ENCODE results near the gene RAI14. TPM values are rescaled to one million over a fixed set of nuclear protein-coding genes. Genes with fewer than 3 reads are reported as not detected.

Gene RAI14
- total RNA-seq, 2 donors from 2014 or later: 70.7 to 80.1 TPM

DNA sequence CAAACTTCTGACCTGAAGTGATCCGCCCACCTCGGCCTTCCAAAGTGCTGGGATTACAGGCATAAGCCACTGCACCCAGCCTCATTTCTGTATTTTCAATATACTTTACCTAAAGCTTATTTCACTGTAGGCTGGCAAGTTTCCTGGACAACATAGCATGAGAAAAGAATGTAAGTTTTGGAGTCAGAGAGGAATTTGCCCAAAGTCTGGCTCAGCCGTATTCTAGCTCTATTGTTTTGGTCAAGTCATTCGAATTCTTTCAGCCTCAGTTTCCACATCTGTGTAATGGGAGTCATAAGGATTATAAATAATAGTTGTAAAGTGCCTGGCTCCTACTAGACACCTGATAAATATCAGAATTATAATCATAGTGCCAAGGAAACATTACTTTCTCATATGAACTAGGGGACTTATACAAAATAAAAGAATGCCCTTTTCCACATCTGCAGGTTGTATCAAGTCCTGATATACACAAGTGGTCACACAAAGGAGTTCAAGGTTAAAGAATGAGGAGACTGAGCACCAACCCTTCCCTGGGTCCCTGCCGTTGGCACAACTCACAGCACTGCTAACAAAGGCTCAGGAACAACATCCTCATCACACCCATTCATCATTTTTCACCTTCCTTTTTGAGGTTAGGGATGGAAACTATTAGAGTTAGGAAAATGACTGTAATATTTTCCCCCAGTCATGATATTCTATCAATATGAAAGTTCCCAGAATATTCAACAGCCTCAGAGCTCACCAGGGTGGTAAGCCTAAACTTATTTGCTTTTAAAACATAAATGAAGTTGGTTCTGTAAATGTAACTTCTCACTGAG, 34.6 kb upstream of the RAI14 start:
- no peak overlapping the region for H3K4me3 ChIP-seq
- TF ChIP-seq, protein P1, sequence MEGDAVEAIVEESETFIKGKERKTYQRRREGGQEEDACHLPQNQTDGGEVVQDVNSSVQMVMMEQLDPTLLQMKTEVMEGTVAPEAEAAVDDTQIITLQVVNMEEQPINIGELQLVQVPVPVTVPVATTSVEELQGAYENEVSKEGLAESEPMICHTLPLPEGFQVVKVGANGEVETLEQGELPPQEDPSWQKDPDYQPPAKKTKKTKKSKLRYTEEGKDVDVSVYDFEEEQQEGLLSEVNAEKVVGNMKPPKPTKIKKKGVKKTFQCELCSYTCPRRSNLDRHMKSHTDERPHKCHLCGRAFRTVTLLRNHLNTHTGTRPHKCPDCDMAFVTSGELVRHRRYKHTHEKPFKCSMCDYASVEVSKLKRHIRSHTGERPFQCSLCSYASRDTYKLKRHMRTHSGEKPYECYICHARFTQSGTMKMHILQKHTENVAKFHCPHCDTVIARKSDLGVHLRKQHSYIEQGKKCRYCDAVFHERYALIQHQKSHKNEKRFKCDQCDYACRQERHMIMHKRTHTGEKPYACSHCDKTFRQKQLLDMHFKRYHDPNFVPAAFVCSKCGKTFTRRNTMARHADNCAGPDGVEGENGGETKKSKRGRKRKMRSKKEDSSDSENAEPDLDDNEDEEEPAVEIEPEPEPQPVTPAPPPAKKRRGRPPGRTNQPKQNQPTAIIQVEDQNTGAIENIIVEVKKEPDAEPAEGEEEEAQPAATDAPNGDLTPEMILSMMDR (IDR thresholded peaks at IDR 0.05): no peak
- H3K9me3 ChIP-seq: no peaks in the 10 kb centered on the region
- peaks cover 0 to 14% of the 10 kb centered on the region in 2 donors for H3K4me1 ChIP-seq (ENCODE audit: control insufficient read depth in 1 of 2, low read depth in 2 of 2)
- no peak for DNase-seq (ENCODE audit: low spot score)
- H3K27ac ChIP-seq: peak overlapping the region; percentile 24 to 43
- H3K27me3 ChIP-seq (replicated peaks; ENCODE audit: insufficient read depth): no peaks in the 10 kb centered on the region
- no peaks in the 10 kb centered on the region for H3K36me3 ChIP-seq
- ATAC-seq (ENCODE audit: insufficient number of reproducible peaks, low FRiP score, low read depth): no peak

DNA sequence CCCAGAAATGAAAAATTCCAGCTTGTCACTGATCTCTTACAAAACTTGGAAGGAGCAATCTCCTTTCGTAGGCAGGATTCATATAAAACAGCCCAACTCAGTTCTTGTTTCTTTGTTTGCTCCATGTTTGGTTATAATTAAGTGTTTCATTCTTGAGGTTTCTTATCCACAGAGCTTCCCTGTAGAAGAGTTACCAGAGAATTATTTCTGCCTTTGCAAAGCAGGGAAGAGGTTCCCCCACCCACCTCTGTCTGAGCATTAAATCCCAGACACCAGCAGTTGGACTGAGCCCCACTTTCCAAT, 34.1 kb upstream of the RAI14 start:
- no peaks in the 10 kb centered on the region for H3K27me3 ChIP-seq (replicated peaks; ENCODE audit: insufficient read depth)
- H3K36me3 ChIP-seq: no peaks in the 10 kb centered on the region
- no peaks in the 10 kb centered on the region for H3K9me3 ChIP-seq
- TF ChIP-seq, protein P1 (IDR thresholded peaks at IDR 0.05): no peak
- DNase-seq (ENCODE audit: low spot score) (no peak), ATAC-seq (ENCODE audit: insufficient number of reproducible peaks, low FRiP score, low read depth) (no peak)
- no peak overlapping the region for H3K4me3 ChIP-seq
- peaks cover 0 to 14% of the 10 kb centered on the region in 2 donors for H3K4me1 ChIP-seq (ENCODE audit: control insufficient read depth in 1 of 2, low read depth in 2 of 2)
- H3K27ac ChIP-seq: peak overlapping the region; percentile 24 to 43

DNA sequence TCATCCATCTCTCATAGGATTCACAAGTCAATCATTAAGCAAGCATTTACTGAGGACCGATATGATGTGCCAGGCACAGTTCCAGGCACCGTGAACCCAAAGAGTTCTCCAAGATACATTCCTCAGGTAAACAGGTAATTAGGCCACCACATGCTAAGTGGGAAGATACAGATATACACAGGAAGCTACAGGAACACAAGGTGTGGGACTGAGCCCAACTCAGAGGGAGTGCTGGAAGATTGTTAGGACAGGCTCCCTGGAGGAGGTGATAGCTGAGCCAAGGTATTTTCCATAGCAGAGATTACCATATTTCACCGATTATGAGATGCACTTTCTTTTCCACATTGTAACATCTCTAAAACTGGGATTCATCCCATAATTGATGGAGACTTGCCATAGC, 31.4 kb upstream of the RAI14 start:
- ATAC-seq (ENCODE audit: insufficient number of reproducible peaks, low FRiP score, low read depth): no peak
- H3K36me3 ChIP-seq: no peaks in the 10 kb centered on the region
- H3K4me1 ChIP-seq (ENCODE audit: control insufficient read depth in 1 of 2, low read depth in 2 of 2): peaks cover 0 to 14% of the 10 kb centered on the region in 2 donors
- H3K4me3 ChIP-seq: no peak overlapping the region
- H3K27ac ChIP-seq: no peak overlapping the region
- no peaks in the 10 kb centered on the region for H3K27me3 ChIP-seq (replicated peaks; ENCODE audit: insufficient read depth)
- H3K9me3 ChIP-seq: no peaks in the 10 kb centered on the region
- TF ChIP-seq, protein P1 (IDR thresholded peaks at IDR 0.05): no peak
- no peak for DNase-seq (ENCODE audit: low spot score)

DNA sequence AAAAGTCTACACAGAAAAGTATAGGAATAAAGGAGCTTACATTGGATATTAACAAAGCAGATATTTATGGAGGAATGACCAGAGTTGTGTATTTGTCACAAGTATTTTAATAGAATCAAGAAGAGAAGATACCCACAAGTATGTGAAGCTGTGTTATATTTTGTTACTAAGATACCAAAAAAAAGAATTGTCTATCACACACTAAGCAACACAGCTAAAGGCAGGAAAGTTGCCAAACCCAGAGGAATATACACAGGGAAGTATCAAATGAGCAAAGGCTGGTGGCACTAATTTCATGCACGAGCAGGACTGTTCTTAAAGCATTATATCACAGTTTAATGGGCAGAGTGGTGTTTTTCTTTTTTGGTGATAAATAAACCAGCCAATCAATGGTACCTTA, 30.9 kb upstream of the RAI14 start:
- Histone ChIP-seq H3K9me3 (no peaks in the 10 kb centered on the region), H3K27ac (no peak overlapping the region), H3K4me1 (ENCODE audit: control insufficient read depth in 1 of 2, low read depth in 2 of 2) (peaks cover 0 to 14% of the 10 kb centered on the region in 2 donors), H3K36me3 (no peaks in the 10 kb centered on the region), H3K27me3 (replicated peaks; ENCODE audit: insufficient read depth) (no peaks in the 10 kb centered on the region), H3K4me3 (no peak overlapping the region)
- ATAC-seq (ENCODE audit: insufficient number of reproducible peaks, low FRiP score, low read depth) (no peak), DNase-seq (ENCODE audit: low spot score) (no peak)
- TF ChIP-seq, protein P1 (IDR thresholded peaks at IDR 0.05): no peak

DNA sequence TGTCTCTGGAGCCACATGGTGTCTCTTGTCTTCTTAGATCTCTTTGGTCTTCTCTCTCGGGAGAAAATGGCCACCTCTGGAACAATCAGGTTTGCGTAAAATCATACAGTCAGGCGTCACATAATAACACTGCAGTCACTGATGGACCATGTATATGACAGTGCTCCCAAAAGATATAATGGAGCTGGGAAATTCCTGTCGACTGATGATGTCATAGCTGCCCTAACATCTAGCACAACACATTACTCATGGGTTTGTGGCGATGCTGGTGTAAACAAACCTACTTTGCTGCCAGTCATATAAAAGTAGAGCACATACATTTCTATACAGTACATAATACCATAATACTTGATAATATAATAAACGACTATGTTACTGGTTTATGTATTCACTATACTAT, 30.1 kb upstream of the RAI14 start:
- TF ChIP-seq, protein P1 (IDR thresholded peaks at IDR 0.05): no peak
- no peaks in the 10 kb centered on the region for H3K27me3 ChIP-seq (replicated peaks; ENCODE audit: insufficient read depth)
- ATAC-seq (ENCODE audit: insufficient number of reproducible peaks, low FRiP score, low read depth): no peak

More for the DNA sequence above, 30.1 kb upstream of the RAI14 start:
- Histone ChIP-seq H3K4me3 (no peak overlapping the region), H3K9me3 (no peaks in the 10 kb centered on the region), H3K4me1 (ENCODE audit: control insufficient read depth in 1 of 2, low read depth in 2 of 2) (peaks cover 0 to 14% of the 10 kb centered on the region in 2 donors), H3K36me3 (no peaks in the 10 kb centered on the region), H3K27ac (no peak overlapping the region)
- DNase-seq (ENCODE audit: low spot score): no peak
